Ectodermal cell (in vitro differentiated cells): Measurements from ENCODE around the gene NT5DC4.

ENCODE experiments used
- H3K27ac ChIP-seq: 2 replicates; pipeline ENCODE4 v1.7.0; 2013; ENCODE audit warnings: mild to moderate bottlenecking, low read depth, low read length; ENCODE audit not compliant: insufficient read depth, poor library complexity, severe bottlenecking
- H3K27me3 ChIP-seq: 2 replicates; pipeline ENCODE4 v1.7.0; 2013; ENCODE audit warnings: mild to moderate bottlenecking, low read length; ENCODE audit not compliant: insufficient read depth, control insufficient read depth, poor library complexity, severe bottlenecking
- H3K36me3 ChIP-seq: one replicate; pipeline ENCODE4 v1.7.0; 2013; ENCODE audit warnings: low read length; ENCODE audit not compliant: control insufficient read depth, insufficient read depth
- H3K4me1 ChIP-seq: one replicate; pipeline ENCODE4 v1.7.0; 2013; ENCODE audit warnings: low read length; ENCODE audit not compliant: control insufficient read depth, insufficient read depth
- H3K4me3 ChIP-seq: 2 replicates; pipeline ENCODE4 v1.7.0; 2013; ENCODE audit warnings: low read depth, low read length, control low read depth; ENCODE audit not compliant: insufficient read depth
- H3K9me3 ChIP-seq: 2 replicates; pipeline ENCODE4 v1.7.0; 2013; ENCODE audit warnings: mild to moderate bottlenecking, low read length, moderate library complexity; ENCODE audit not compliant: control insufficient read depth
- WGBS, 2 experiments: methylation state at CpG; one replicate each; pipeline ENCODE4 v1.1.7; 2013; ENCODE audit warnings: missing lambda C conversion rate in 2 of 2; 5-methylcytosine and 5-hydroxymethylcytosine counted together

NT5DC4 gene

DNA sequence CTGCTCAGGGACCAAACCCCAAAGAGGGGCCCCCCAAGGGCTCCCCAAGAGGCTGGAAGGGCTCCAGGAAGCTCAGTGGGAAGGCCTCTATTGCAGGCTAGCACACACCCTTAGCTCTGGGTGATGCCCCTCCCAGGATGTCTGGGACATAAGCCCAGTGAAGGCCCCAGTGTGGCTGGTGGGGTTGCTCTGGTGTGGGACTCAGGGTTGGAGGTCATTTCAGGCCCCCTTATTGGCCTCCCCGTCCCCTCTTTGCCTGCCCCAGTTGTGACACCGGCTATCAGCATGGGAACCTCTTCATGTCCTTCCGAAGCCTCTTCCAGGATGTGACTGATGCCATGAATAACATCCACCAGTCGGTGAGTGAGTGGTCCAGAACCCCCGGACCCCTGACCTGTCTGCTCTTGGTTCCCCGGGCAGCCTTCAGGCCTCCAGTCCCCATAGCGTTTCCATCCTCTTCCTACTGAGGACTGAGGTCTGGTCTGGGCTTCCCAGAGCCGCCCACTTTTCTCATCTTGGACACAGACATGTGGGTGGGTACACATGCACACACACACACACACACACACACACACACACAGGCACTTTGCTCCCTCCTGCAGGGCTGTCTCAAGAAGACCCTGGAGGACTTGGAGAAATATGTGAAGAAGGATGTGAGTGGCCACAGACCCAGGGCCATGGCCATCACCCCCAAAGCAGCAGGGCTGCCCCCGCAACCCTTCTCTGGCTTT, 2.2 kb downstream of the NT5DC4 start:
- H3K36me3 ChIP-seq, result no peaks in the 10 kb centered on the region
- H3K27me3 ChIP-seq, result no peaks in the 10 kb centered on the region
- 91 to 95% methylated on average over 9 of the region's 9 CpGs for WGBS, 2 experiments
- H3K4me3 ChIP-seq, result no peak overlapping the region
- no peaks in the 10 kb centered on the region for H3K4me1 ChIP-seq
- H3K27ac ChIP-seq, result no peak overlapping the region
- H3K9me3 ChIP-seq, result no peaks in the 10 kb centered on the region

DNA sequence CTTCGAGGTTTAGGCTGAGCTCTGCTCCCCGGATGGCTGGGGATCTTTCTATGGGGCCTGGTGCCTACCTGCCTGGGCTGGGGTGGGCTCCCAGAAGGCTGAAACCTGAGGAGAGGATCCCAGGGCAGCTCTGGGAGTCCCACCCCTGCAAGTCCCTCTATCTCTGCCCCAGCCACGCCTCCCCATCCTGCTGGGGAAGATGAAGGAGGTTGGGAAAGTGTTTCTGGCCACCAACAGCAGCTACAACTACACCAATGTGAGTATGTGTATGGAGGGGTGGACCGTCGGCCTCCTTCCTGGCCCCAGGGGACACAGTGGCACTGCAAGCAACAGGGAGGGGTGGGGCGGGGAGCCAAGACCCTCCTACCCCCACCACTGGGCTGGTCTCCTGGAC, 2.7 kb downstream of the NT5DC4 start:
- Histone ChIP-seq H3K4me3 (no peak overlapping the region), H3K27ac (no peak overlapping the region)

GRCh38 chr2:112723995-112724394, 3.2 kb downstream of the NT5DC4 start:
- no peak overlapping the region for H3K4me3 ChIP-seq
- WGBS, 2 experiments, result 92 to 95% methylated on average over 8 of the region's 8 CpGs
- H3K36me3 ChIP-seq, result no peaks in the 10 kb centered on the region

More for the DNA sequence above, 2.7 kb downstream of the NT5DC4 start:
- Histone ChIP-seq H3K4me1 (no peaks in the 10 kb centered on the region), H3K36me3 (no peaks in the 10 kb centered on the region), H3K27me3 (no peaks in the 10 kb centered on the region), H3K9me3 (no peaks in the 10 kb centered on the region)
- WGBS, 2 experiments, result 91 to 99% methylated on average over 5 to 6 of the region's 6 CpGs

GRCh38 chr2:112724591-112725525, 4.0 kb downstream of the NT5DC4 start:
- H3K27ac ChIP-seq, result no peak overlapping the region
- 83 to 85% methylated on average over 21 of the region's 21 CpGs for WGBS, 2 experiments
- no peaks in the 10 kb centered on the region for H3K4me1 ChIP-seq

More at GRCh38 chr2:112723995-112724394, 3.2 kb downstream of the NT5DC4 start:
- no peaks in the 10 kb centered on the region for H3K27me3 ChIP-seq
- no peaks in the 10 kb centered on the region for H3K9me3 ChIP-seq
- no peak overlapping the region for H3K27ac ChIP-seq
- H3K4me1 ChIP-seq, result no peaks in the 10 kb centered on the region

GRCh38 chr2:112725545-112726457, 5.0 kb downstream of the NT5DC4 start:
- Histone ChIP-seq H3K4me3 (no peak overlapping the region), H3K36me3 (no peaks in the 10 kb centered on the region), H3K27ac (no peak overlapping the region), H3K9me3 (no peaks in the 10 kb centered on the region), H3K27me3 (no peaks in the 10 kb centered on the region), H3K4me1 (no peaks in the 10 kb centered on the region)
- WGBS, 2 experiments, result 88 to 94% methylated on average over 15 of the region's 15 CpGs

More at GRCh38 chr2:112724591-112725525, 4.0 kb downstream of the NT5DC4 start:
- no peaks in the 10 kb centered on the region for H3K27me3 ChIP-seq
- no peaks in the 10 kb centered on the region for H3K36me3 ChIP-seq
- H3K9me3 ChIP-seq, result no peaks in the 10 kb centered on the region
- no peak overlapping the region for H3K4me3 ChIP-seq

DNA sequence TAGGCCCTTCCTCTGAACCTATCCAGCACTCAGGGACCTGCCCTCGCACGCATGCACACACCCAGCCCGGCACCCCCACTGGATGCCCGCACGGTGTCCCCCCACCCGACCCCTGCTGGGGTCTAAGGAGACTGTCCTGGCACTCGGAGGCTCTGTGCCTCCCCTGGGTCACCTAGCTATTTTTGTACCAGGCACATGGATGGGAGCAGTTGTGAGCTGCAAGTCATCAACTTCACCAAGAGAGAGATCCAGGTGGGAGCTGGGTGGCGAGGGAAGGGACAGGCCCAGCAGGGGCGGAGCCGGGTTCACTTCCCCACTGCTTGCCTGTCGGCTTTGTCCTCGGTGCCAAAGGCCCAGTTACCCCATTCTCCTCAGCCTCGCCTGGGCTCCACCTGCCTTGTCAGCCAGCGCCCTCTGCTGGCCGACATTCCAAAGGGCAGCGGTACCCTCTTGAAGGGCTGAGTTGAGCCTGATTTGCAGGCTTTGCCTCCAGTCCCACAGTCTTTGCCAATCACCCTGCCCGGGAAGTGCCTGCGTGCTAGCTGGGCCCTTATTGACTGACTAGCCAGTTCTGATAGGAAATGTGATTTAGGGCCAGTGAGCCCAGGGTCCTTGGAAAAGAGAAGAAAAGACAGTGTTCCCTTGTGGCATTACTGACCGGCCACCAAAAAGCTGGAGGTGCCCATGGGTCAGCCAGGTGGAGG, 5.8 kb downstream of the NT5DC4 start:
- Histone ChIP-seq H3K27ac (no peak overlapping the region), H3K4me1 (no peaks in the 10 kb centered on the region), H3K27me3 (no peaks in the 10 kb centered on the region), H3K9me3 (no peaks in the 10 kb centered on the region), H3K4me3 (no peak overlapping the region), H3K36me3 (no peaks in the 10 kb centered on the region)
- WGBS, 2 experiments, result 37 to 40% methylated on average over 19 of the region's 19 CpGs

GRCh38 chr2:112727276-112728028, 6.6 kb downstream of the NT5DC4 start:
- Histone ChIP-seq H3K27ac (no peak overlapping the region), H3K4me1 (no peaks in the 10 kb centered on the region), H3K4me3 (no peak overlapping the region), H3K27me3 (no peaks in the 10 kb centered on the region), H3K36me3 (no peaks in the 10 kb centered on the region), H3K9me3 (no peaks in the 10 kb centered on the region)
- 93 to 95% methylated on average over 19 of the region's 19 CpGs for WGBS, 2 experiments

DNA sequence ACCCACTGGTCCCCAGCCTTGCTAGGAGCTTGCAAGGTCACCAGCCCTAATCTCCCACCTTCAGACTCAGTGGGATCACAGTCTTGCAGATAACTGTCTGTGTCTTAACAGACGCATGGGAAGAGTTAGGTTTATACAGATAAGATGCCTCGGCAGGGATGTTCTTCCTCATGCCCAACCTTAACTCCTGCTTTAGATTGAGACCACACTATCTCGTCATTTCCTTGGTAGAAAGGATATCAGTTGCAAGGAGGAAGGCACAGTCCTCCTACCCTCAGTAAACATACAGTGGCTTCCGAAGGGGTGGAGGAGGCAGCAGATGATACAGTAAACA, 7.2 kb downstream of the NT5DC4 start:
- no peak overlapping the region for H3K27ac ChIP-seq
- no peaks in the 10 kb centered on the region for H3K4me1 ChIP-seq
- H3K36me3 ChIP-seq, result no peaks in the 10 kb centered on the region
- no peaks in the 10 kb centered on the region for H3K9me3 ChIP-seq
- H3K4me3 ChIP-seq, result no peak overlapping the region
- 95% methylated on average over 4 of the region's 4 CpGs for WGBS, 2 experiments
- H3K27me3 ChIP-seq, result no peaks in the 10 kb centered on the region
